ENCODE results near the gene IL4R. TPM values are rescaled to one million over a fixed set of nuclear protein-coding genes. Genes with fewer than 3 reads are reported as not detected.

IL4R gene
- total and polyA plus RNA-seq, 2 of the 8 experiments (the other 6 are each of a cell fraction or from before 2014, with no cell fraction given) = 29.1 to 29.4 TPM

DNA sequence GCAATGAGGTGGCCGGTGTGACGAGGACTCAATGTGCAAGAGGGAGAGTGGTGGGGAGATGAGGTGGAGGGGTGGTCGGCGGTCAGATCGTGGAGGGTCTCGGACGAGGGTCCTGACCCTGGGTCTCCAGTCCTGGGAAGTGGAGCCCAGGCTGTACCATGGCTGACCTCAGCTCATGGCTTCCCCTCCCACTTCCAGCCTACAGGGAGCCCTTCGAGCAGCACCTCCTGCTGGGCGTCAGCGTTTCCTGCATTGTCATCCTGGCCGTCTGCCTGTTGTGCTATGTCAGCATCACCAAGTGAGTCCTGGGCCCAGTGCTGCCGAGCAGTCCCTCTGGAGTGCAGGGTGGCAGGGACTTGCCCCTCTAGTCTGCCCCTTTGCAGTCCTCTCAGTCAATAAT lies 41.8 kb downstream of the IL4R start:
- Histone ChIP-seq H2BK20ac (ENCODE audit: low read length) (no peak overlapping the region), H2AFZ (ENCODE audit: low read length) (no peak overlapping the region), H2BK120ac (replicated peaks; ENCODE audit: low read depth, low read length) (no peak overlapping the region), H3K4me1 (replicated peaks in 1 of 4; ENCODE audit: control insufficient read depth in 3 of 4, insufficient read depth in 4 of 4, low read length in 3 of 4) (0 out of 7 replicates have a peak, but pooled peaks cover 0 to 2% (median 0%) of the 10 kb centered on the region in 4 experiments), H4K8ac (ENCODE audit: extremely low read depth, insufficient read depth, low read length) (no peak overlapping the region; the same call in 1 of the 2 replicates), H3K23me2 (ENCODE audit: low read depth, low read length) (no peaks in the 10 kb centered on the region), H3K4me2 (ENCODE audit: insufficient read depth in 1 of 2, low read depth in 2 of 2, low read length in 2 of 2) (no peak overlapping the region), H2BK12ac (ENCODE audit: low read depth, low read length) (no peak overlapping the region), H2AK5ac (ENCODE audit: low read depth, low read length) (no peak overlapping the region), H3K4ac (replicated peaks; ENCODE audit: insufficient read length, low read depth, low read length) (no peak overlapping the region), H3K9ac (replicated peaks in 1 of 4; ENCODE audit: extremely low read depth in 1 of 4, low read depth in 3 of 4, low read length in 3 of 4) (no peak overlapping the region), H3K4me3 (ENCODE audit: extremely low read depth in 1 of 4, insufficient read depth in 2 of 4, low read depth in 3 of 4, low read length in 4 of 4) (no peak overlapping the region), H3K9me3 (ENCODE audit: insufficient read depth in 2 of 2, low read depth in 1 of 2, low read length in 1 of 2) (peaks cover 3 to 4% of the 10 kb centered on the region in 2 experiments; a peak in 2 of 4 replicates), H3K79me1 (ENCODE audit: low read depth, low read length) (no peaks in the 10 kb centered on the region), H3K27ac (ENCODE audit: low read depth, low read length) (no peak overlapping the region), H2BK5ac (ENCODE audit: low read depth, low read length) (no peak overlapping the region), H4K91ac (replicated peaks; ENCODE audit: insufficient read length, low read length) (no peak overlapping the region), H3K14ac (ENCODE audit: insufficient read length) (no peak overlapping the region), H3K23ac (ENCODE audit: insufficient read length) (no peak overlapping the region), H3K56ac (replicated peaks; ENCODE audit: insufficient read length, low read depth, low read length) (no peak overlapping the region), H4K5ac (ENCODE audit: insufficient read length, low read depth, low read length) (no peak overlapping the region), H4K20me1 (replicated peaks in 1 of 2; ENCODE audit: control insufficient read depth in 1 of 2, insufficient read depth in 2 of 2, low read length in 2 of 2) (no peaks in the 10 kb centered on the region), H2BK15ac (ENCODE audit: low read length) (no peak overlapping the region), H3K18ac (ENCODE audit: extremely low read depth, low read length) (no peak overlapping the region), H3K36me3 (ENCODE audit: control insufficient read depth in 2 of 4, insufficient read depth in 4 of 4, low read length in 3 of 4) (peaks cover 0 to 19% (median 2%) of the 10 kb centered on the region in 4 experiments; a peak in 5 of 8 replicates), H3K27me3 (replicated peaks in 1 of 4; ENCODE audit: control insufficient read depth in 3 of 4, extremely low read depth in 1 of 4, insufficient read depth in 3 of 4, low read length in 3 of 4) (no peaks in the 10 kb centered on the region), H3K79me2 (ENCODE audit: control insufficient read depth in 1 of 2, insufficient read depth in 2 of 2, low read length in 2 of 2) (no peaks in the 10 kb centered on the region)
- ChIA-PET CTCF (ENCODE audit: partially characterized antibody) (interaction anchor here (0.6 to 5.7 kb wide), 25 partner anchors 10 to 180 kb away, joined by 3 to 55 read pairs (median 3); no protein-coding TSS in a partner anchor), POLR2A (ENCODE audit: partially characterized antibody) (interaction anchor here (1.0 to 2.5 kb wide), 3 partner anchors 11 to 121 kb away, joined by 3 to 6 read pairs (median 3); no protein-coding TSS in a partner anchor)
- WGBS, 2 experiments (ENCODE audit: extremely low coverage in 1 of 2, insufficient coverage in 1 of 2, insufficient read length in 1 of 2, insufficient replicate concordance in 2 of 2, low coverage in 1 of 2, low lambda C conversion rate in 2 of 2, missing lambda C conversion rate in 1 of 2) = 80% methylated on average over 12 of the region's 12 CpGs; no CpG with 5 or more reads in 1 of the 2 experiments
- FAIRE-seq = peak; percentile 7
- peak; percentile 41 to 83 for DNase-seq (ENCODE audit: low read depth in 1 of 2, low spot score in 2 of 2)
- no peak for TF ChIP-seq BCL11A (IDR thresholded peaks at IDR 0.05; ENCODE audit: low read depth in 2 of 2, low read length in 2 of 2)
- no peak for TF ChIP-seq NANOG (IDR thresholded peaks at IDR 0.05; ENCODE audit: insufficient read depth, low read depth, low read length, poor library complexity, severe bottlenecking)
- TF ChIP-seq HDAC6 (IDR thresholded peaks at IDR 0.05; ENCODE audit: low read depth, low read length) = no peak
- TF ChIP-seq KDM5A (IDR thresholded peaks at IDR 0.05; ENCODE audit: low read length) = no peak
- 0 out of 2 replicates have a peak, but pooled peaks have one; percentile 24 for TF ChIP-seq CREB1 (IDR thresholded peaks at IDR 0.05)
- no peak for TF ChIP-seq ASH2L (IDR thresholded peaks at IDR 0.05; ENCODE audit: low read length)
- TF ChIP-seq RFX5 (IDR thresholded peaks at IDR 0.05; ENCODE audit: borderline replicate concordance, low read depth, low read length) = no peak
- no peak for TF ChIP-seq ZNF274 (IDR thresholded peaks at IDR 0.05; ENCODE audit: borderline replicate concordance, extremely low read depth, low read length)
- no peak for TF ChIP-seq JUN (IDR thresholded peaks at IDR 0.05; ENCODE audit: low read depth, low read length)
- peak; percentile 54 to 72 for TF ChIP-seq RAD21 (IDR thresholded peaks at IDR 0.05 in 1 of 2, conservative IDR thresholded peaks at IDR 0.05 in 1 of 2; ENCODE audit: low read depth in 2 of 2, low read length in 2 of 2)
- no peak for TF ChIP-seq PHF8 (conservative IDR thresholded peaks at IDR 0.05; ENCODE audit: low read depth, low read length)
- TF ChIP-seq TAF7 (optimal IDR thresholded peaks at IDR 0.05; ENCODE audit: borderline replicate concordance, low read depth, low read length) = no peak
- TF ChIP-seq RNF2 (IDR thresholded peaks at IDR 0.05; ENCODE audit: borderline replicate concordance, low read depth, low read length, missing control alignments, poor library complexity, severe bottlenecking) = no peak

Data from H1 (cell line).